WTC11 (cell line): ENCODE measurements around the gene LIN7B.

Source experiments
- CREM ChIP-seq: sonication (generic); formaldehyde crosslinking; IDR thresholded peaks from 2 replicates; pipeline ENCODE4 v1.8.1; 2022; ENCODE audit warnings: mild to moderate bottlenecking, missing genetic modification reagents, moderate library complexity
- HMGA2 ChIP-seq: fragments of 250-450 bp; sonication (Bioruptor Pico); IDR thresholded peaks from 2 replicates; pipeline ENCODE4 v1.4.0; 2021; ENCODE audit warnings: mild to moderate bottlenecking, moderate library complexity
- TF ChIP-seq, protein P1 (sequence below): fragments of 200-600 bp; IDR thresholded peaks from 2 replicates; pipeline ENCODE4 v1.8.0; 2022; ENCODE audit warnings: antibody characterized with exemption

DNA sequence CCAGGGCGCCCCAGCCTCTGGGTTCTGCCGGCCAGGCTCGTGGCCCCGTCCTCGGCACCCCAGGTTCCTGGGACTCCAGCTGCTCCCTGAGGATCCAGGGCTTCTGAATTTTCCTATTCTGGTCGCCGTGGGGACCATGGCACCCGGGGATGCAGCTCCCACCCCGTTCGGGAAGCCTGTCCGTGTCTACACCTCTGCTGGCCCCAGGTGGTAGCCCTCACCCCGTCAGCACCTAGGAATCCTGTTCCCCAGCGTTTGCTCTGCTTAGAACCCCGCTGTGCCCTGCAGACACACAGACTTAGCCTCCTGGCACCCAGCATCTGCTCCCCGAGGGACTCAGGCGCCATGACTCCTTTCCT is 6.1 kb downstream of the LIN7B start:
- no peak for TF ChIP-seq CREM (CRISPR knock-in tag)
- TF ChIP-seq, protein P1, sequence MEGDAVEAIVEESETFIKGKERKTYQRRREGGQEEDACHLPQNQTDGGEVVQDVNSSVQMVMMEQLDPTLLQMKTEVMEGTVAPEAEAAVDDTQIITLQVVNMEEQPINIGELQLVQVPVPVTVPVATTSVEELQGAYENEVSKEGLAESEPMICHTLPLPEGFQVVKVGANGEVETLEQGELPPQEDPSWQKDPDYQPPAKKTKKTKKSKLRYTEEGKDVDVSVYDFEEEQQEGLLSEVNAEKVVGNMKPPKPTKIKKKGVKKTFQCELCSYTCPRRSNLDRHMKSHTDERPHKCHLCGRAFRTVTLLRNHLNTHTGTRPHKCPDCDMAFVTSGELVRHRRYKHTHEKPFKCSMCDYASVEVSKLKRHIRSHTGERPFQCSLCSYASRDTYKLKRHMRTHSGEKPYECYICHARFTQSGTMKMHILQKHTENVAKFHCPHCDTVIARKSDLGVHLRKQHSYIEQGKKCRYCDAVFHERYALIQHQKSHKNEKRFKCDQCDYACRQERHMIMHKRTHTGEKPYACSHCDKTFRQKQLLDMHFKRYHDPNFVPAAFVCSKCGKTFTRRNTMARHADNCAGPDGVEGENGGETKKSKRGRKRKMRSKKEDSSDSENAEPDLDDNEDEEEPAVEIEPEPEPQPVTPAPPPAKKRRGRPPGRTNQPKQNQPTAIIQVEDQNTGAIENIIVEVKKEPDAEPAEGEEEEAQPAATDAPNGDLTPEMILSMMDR: no peak
- no peak for TF ChIP-seq HMGA2 (CRISPR knock-in tag)
